ENCODE measurements around the gene TRANK1.

The TRANK1 gene

GRCh38 chr3:36812240-36812639, 132.6 kb downstream of the TRANK1 start:
- WGBS: 52% methylated on average over 1 of the region's 1 CpG
- Histone ChIP-seq H3K4me1 (ENCODE audit: control insufficient read depth, insufficient read depth, low read depth, low read length) (no peaks in the 10 kb centered on the region), H3K27ac (ENCODE audit: low read length, poor library complexity, severe bottlenecking) (no peak overlapping the region), H3K9me3 (ENCODE audit: control insufficient read depth, low read length) (no peaks in the 10 kb centered on the region), H3K14ac (ENCODE audit: low read length in 2 of 2) (no peak overlapping the region), H3K36me3 (ENCODE audit: control insufficient read depth in 1 of 2, insufficient read depth in 2 of 2, low read depth in 1 of 2, low read length in 2 of 2) (no peaks in the 10 kb centered on the region), H4K8ac (ENCODE audit: low read length) (no peak overlapping the region), H3K4me2 (ENCODE audit: low read length, poor library complexity, severe bottlenecking) (no peak overlapping the region), H2BK12ac (ENCODE audit: low read length in 2 of 2) (no peak overlapping the region), H3K79me1 (replicated peaks; ENCODE audit: low read length, poor library complexity, severe bottlenecking) (no peaks in the 10 kb centered on the region), H2BK120ac (ENCODE audit: low read depth, low read length) (no peak overlapping the region), H2BK5ac (ENCODE audit: low read depth, low read length, poor library complexity, severe bottlenecking) (no peak overlapping the region), H4K91ac (ENCODE audit: low read length) (no peak overlapping the region), H3K4me3 (ENCODE audit: insufficient read depth in 1 of 2, low read depth in 1 of 2, low read length in 2 of 2) (no peak overlapping the region), H2AFZ (ENCODE audit: low read depth, low read length) (no peak overlapping the region), H2AK5ac (ENCODE audit: low read length, severe bottlenecking) (no peak overlapping the region), H3K27me3 (ENCODE audit: control insufficient read depth in 1 of 2, insufficient read depth in 1 of 2, low read length in 2 of 2) (peaks cover 4 to 15% of the 10 kb centered on the region in 2 experiments), H3K9ac (ENCODE audit: low read length) (no peak overlapping the region), H3K18ac (ENCODE audit: low read depth in 1 of 2, low read length in 2 of 2) (no peak overlapping the region), H2BK15ac (ENCODE audit: low read depth, poor library complexity, severe bottlenecking) (no peak overlapping the region), H3K4ac (ENCODE audit: low read depth in 1 of 2, low read length in 2 of 2) (no peak overlapping the region), H3K23ac (ENCODE audit: low read length in 2 of 2) (no peak overlapping the region)
- DNase-seq: no peak

DNA sequence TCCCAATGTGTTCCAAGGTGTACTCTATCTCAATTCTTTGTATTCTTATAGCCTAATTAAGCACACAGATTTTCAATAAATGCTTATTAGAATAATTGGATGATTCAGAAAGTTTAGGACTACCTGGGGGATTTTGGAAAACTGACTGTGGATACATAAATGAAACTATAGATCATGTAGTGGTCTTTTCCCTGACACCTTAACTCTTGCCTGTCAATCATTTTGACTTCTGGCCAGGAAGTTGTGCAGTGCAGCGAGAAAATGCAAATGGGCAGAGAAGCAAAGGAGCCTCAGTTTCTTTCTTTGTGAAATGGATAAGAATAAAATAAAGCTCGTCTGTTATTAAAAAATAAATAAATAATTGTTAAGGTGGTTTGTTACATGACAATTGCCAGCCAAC, 133.1 kb downstream of the TRANK1 start:
- H4K8ac ChIP-seq (ENCODE audit: low read length): no peak overlapping the region
- no peak overlapping the region for H2BK5ac ChIP-seq (ENCODE audit: low read depth, low read length, poor library complexity, severe bottlenecking)
- no peak overlapping the region for H2BK120ac ChIP-seq (ENCODE audit: low read depth, low read length)
- H3K23ac ChIP-seq (ENCODE audit: low read length in 2 of 2): no peak overlapping the region
- no peak for DNase-seq
- H3K4me2 ChIP-seq (ENCODE audit: low read length, poor library complexity, severe bottlenecking): no peak overlapping the region
- no peaks in the 10 kb centered on the region for H3K4me1 ChIP-seq (ENCODE audit: control insufficient read depth, insufficient read depth, low read depth, low read length)
- H2BK15ac ChIP-seq (ENCODE audit: low read depth, poor library complexity, severe bottlenecking): no peak overlapping the region
- H2AK5ac ChIP-seq (ENCODE audit: low read length, severe bottlenecking): no peak overlapping the region
- WGBS: 100% methylated on average over 2 of the region's 2 CpGs
- no peaks in the 10 kb centered on the region for H3K36me3 ChIP-seq (ENCODE audit: control insufficient read depth in 1 of 2, insufficient read depth in 2 of 2, low read depth in 1 of 2, low read length in 2 of 2)
- no peak overlapping the region for H2AFZ ChIP-seq (ENCODE audit: low read depth, low read length)
- no peak overlapping the region for H3K27ac ChIP-seq (ENCODE audit: low read length, poor library complexity, severe bottlenecking)
- H4K91ac ChIP-seq (ENCODE audit: low read length): no peak overlapping the region
- no peaks in the 10 kb centered on the region for H3K9me3 ChIP-seq (ENCODE audit: control insufficient read depth, low read length)
- no peak overlapping the region for H3K4ac ChIP-seq (ENCODE audit: low read depth in 1 of 2, low read length in 2 of 2)
- H3K9ac ChIP-seq (ENCODE audit: low read length): no peak overlapping the region
- no peaks in the 10 kb centered on the region for H3K79me1 ChIP-seq (replicated peaks; ENCODE audit: low read length, poor library complexity, severe bottlenecking)
- H3K27me3 ChIP-seq (ENCODE audit: control insufficient read depth in 1 of 2, insufficient read depth in 1 of 2, low read length in 2 of 2): peaks cover 4 to 14% of the 10 kb centered on the region in 2 experiments
- H3K4me3 ChIP-seq (ENCODE audit: insufficient read depth in 1 of 2, low read depth in 1 of 2, low read length in 2 of 2): no peak overlapping the region
- H3K18ac ChIP-seq (ENCODE audit: low read depth in 1 of 2, low read length in 2 of 2): no peak overlapping the region
- H3K14ac ChIP-seq (ENCODE audit: low read length in 2 of 2): no peak overlapping the region
- H2BK12ac ChIP-seq (ENCODE audit: low read length in 2 of 2): no peak overlapping the region

DNA sequence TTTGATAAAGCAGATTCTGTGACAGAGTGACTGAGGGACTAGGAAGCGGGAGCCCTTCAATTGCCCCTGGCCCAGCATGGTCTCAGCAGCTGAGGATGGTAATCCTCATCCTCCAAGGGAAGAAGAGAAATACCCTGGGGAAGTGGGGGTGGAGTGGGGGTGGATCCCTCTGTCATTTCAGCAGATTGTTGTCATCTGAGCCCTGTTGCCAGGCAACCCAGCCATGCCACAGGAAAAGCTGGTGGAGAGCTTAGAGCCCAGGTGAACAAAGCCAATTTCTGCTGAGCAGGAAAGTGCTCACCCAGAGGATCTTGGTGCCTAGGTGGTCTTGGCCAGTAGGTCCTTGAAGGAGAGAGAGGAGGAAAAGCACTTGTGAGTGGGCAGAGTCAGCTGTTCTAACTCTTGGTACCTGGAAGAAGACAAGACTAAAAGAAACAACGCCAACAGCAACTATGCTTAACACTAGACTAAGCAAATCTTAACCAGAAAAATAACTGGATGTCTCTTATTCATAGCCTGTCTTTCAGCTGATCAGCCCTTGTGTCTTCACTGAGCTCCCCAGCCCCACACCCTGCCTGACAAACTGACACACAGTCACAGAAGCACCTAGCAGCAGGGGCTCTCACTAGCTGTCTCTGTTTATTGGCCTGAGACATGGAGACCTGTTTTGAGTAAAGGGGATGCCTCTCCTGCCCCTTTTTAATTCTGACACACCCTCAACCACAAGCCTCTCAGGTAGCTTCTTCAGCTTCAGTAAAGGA, 140.4 kb downstream of the TRANK1 start:
- no peaks in the 10 kb centered on the region for H3K79me1 ChIP-seq (replicated peaks; ENCODE audit: low read length, poor library complexity, severe bottlenecking)
- no peak overlapping the region for H4K8ac ChIP-seq (ENCODE audit: low read length)
- H2BK15ac ChIP-seq (ENCODE audit: low read depth, poor library complexity, severe bottlenecking): no peak overlapping the region
- no peak overlapping the region for H3K9ac ChIP-seq (ENCODE audit: low read length)
- no peak overlapping the region for H2BK12ac ChIP-seq (ENCODE audit: low read length in 2 of 2)
- no peak overlapping the region for H3K23ac ChIP-seq (ENCODE audit: low read length in 2 of 2)
- H2AK5ac ChIP-seq (ENCODE audit: low read length, severe bottlenecking): no peak overlapping the region
- H3K4ac ChIP-seq (ENCODE audit: low read depth in 1 of 2, low read length in 2 of 2): no peak overlapping the region
- H2BK5ac ChIP-seq (ENCODE audit: low read depth, low read length, poor library complexity, severe bottlenecking): no peak overlapping the region
- H3K14ac ChIP-seq (ENCODE audit: low read length in 2 of 2): no peak overlapping the region
- H3K4me1 ChIP-seq (ENCODE audit: control insufficient read depth, insufficient read depth, low read depth, low read length): no peaks in the 10 kb centered on the region
- peaks cover 0 to 15% of the 10 kb centered on the region in 2 experiments for H3K27me3 ChIP-seq (ENCODE audit: control insufficient read depth in 1 of 2, insufficient read depth in 1 of 2, low read length in 2 of 2)
- H3K27ac ChIP-seq (ENCODE audit: low read length, poor library complexity, severe bottlenecking): no peak overlapping the region
- no peak for DNase-seq
- no peak overlapping the region for H2BK120ac ChIP-seq (ENCODE audit: low read depth, low read length)
- 93% methylated on average over 2 of the region's 2 CpGs for WGBS
- H3K4me3 ChIP-seq (ENCODE audit: insufficient read depth in 1 of 2, low read depth in 1 of 2, low read length in 2 of 2): no peak overlapping the region
- H3K18ac ChIP-seq (ENCODE audit: low read depth in 1 of 2, low read length in 2 of 2): no peak overlapping the region
- H4K91ac ChIP-seq (ENCODE audit: low read length): no peak overlapping the region
- H3K9me3 ChIP-seq (ENCODE audit: control insufficient read depth, low read length): peaks cover 15% of the 10 kb centered on the region
- H3K4me2 ChIP-seq (ENCODE audit: low read length, poor library complexity, severe bottlenecking): no peak overlapping the region
- no peak overlapping the region for H2AFZ ChIP-seq (ENCODE audit: low read depth, low read length)
- no peaks in the 10 kb centered on the region for H3K36me3 ChIP-seq (ENCODE audit: control insufficient read depth in 1 of 2, insufficient read depth in 2 of 2, low read depth in 1 of 2, low read length in 2 of 2)

DNA sequence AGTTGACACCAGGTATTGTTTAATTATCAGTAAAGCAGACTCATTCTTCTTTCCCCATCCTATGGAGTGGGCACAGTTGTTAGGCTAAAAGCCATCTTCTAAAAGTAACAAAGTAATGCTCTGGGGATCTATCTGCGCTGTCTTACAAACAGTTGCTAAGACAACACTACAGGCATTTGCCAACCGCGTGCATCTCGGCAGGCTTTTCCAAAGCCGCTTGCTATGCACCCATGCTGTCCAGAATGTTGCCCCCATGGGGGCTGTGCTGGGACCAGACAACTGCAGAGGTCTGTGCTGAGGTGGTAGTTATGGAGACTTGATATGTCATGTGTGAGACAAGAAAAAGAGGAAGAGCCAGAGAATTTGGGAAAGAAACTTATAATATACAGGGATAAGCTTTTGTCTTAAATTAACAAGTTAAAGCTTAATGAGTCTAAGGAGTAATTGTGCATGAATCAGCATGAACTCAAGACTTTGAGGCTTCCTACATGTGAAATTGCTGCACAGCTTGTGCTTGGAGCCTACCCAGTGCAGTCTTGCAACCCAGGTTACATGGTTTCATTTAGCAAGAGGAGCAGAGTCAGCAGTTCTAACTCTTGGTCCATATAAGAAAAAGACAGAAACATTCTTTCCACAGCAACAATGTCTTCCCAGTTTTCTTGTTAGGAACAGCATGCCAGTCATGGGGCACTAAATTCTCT, 141.6 kb downstream of the TRANK1 start:
- H3K9me3 ChIP-seq (ENCODE audit: control insufficient read depth, low read length): peaks cover 15% of the 10 kb centered on the region
- H3K14ac ChIP-seq (ENCODE audit: low read length in 2 of 2): no peak overlapping the region
- peaks cover 0 to 12% of the 10 kb centered on the region in 2 experiments for H3K27me3 ChIP-seq (ENCODE audit: control insufficient read depth in 1 of 2, insufficient read depth in 1 of 2, low read length in 2 of 2)
- H3K4me2 ChIP-seq (ENCODE audit: low read length, poor library complexity, severe bottlenecking): no peak overlapping the region
- H2BK120ac ChIP-seq (ENCODE audit: low read depth, low read length): no peak overlapping the region
- no peak for DNase-seq
- H4K8ac ChIP-seq (ENCODE audit: low read length): no peak overlapping the region
- no peak overlapping the region for H3K18ac ChIP-seq (ENCODE audit: low read depth in 1 of 2, low read length in 2 of 2)
- 94% methylated on average over 5 of the region's 5 CpGs for WGBS
- H3K23ac ChIP-seq (ENCODE audit: low read length in 2 of 2): no peak overlapping the region
- H3K36me3 ChIP-seq (ENCODE audit: control insufficient read depth in 1 of 2, insufficient read depth in 2 of 2, low read depth in 1 of 2, low read length in 2 of 2): no peaks in the 10 kb centered on the region
- H3K4me3 ChIP-seq (ENCODE audit: insufficient read depth in 1 of 2, low read depth in 1 of 2, low read length in 2 of 2): no peak overlapping the region
- H2BK12ac ChIP-seq (ENCODE audit: low read length in 2 of 2): no peak overlapping the region
- no peak overlapping the region for H4K91ac ChIP-seq (ENCODE audit: low read length)
- no peak overlapping the region for H3K4ac ChIP-seq (ENCODE audit: low read depth in 1 of 2, low read length in 2 of 2)
- H2AK5ac ChIP-seq (ENCODE audit: low read length, severe bottlenecking): no peak overlapping the region
- H3K9ac ChIP-seq (ENCODE audit: low read length): no peak overlapping the region
- no peak overlapping the region for H2AFZ ChIP-seq (ENCODE audit: low read depth, low read length)
- no peaks in the 10 kb centered on the region for H3K4me1 ChIP-seq (ENCODE audit: control insufficient read depth, insufficient read depth, low read depth, low read length)
- no peak overlapping the region for H3K27ac ChIP-seq (ENCODE audit: low read length, poor library complexity, severe bottlenecking)
- H3K79me1 ChIP-seq (replicated peaks; ENCODE audit: low read length, poor library complexity, severe bottlenecking): no peaks in the 10 kb centered on the region
- H2BK5ac ChIP-seq (ENCODE audit: low read depth, low read length, poor library complexity, severe bottlenecking): no peak overlapping the region
- H2BK15ac ChIP-seq (ENCODE audit: low read depth, poor library complexity, severe bottlenecking): no peak overlapping the region
